GM19452 (cell line): ENCODE data around the gene OXER1.
A peak's percentile ranks its signal among the peaks of the same experiment; 100 is the strongest.
"Not testable (repeated sequence)": the region's sequence is repeated elsewhere in the genome, so short reads cannot be mapped to it uniquely, and the experiment has no call there.

Source experiments
- ATAC-seq: cut with Tn5 transposase; IDR thresholded peaks from one replicate; pipeline ENCODE4 v1.9.1; 2021; ENCODE audit not compliant: unreplicated experiment

Gene OXER1

DNA sequence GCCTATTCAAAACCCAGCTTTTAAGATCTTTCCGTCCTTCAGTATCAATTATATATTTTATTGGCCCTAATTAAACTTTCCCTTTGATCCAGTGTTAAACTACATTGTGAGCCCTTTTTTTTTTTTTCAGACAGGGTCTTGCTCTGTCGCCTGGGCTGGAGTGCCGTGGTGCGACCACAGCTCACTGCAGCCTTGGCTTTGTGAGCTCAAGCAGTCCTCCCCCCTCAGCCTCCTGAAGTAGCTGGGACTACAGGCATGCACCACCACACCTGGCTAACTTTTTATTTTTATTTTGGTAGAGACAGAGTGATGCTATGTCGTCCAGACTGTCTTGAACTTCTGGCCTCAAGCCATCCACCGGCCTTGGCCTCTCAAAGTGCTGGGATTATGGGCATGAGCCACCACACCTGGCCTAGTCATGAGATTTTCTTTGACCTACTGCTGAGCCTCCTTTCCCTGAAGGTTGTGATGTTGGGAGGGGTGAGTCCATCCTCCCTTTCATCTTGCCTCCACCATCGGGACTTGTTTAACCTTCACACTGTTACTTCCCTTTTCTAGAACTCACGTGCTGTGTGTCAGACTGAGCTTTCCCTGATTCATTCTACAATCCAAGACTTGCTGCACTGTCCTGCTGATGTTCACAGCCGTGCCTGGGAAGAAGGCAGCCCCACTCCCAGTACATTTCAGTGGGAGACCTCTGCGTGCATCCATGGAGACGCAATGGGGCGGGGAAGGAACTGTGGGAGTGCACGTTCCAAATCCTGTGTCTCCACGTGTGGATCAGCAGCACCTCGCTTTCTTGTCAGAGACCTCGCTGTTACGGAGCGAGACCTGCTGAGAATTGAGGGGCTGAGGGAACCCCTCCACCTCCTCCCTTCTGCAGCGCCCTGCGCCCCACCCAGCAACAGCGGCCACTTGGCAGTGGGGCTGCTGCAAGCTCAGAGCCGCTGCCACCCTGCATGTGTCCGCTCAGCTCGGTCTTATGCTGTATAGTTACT, 10.8 kb downstream of the OXER1 start:
- ATAC-seq: no peak

DNA sequence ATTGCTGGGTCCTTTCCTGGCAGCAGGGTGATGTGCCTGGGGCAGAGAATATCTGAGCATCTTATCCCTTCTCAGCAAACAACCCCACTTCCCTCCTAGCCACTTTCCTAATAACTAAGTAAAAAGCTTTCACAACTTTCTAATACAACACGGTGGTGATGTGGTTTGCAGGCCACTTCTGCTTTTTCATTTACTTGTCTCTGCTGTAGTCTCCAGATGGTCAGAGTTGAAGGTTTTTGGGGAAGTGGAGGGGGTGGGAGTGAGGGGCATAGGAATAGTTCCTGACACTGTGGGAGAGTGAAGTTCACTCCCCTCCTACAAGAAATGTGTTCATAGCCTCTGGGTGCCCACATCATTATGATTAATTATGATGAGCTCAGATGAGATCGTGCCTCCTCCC, 11.6 kb downstream of the OXER1 start:
- peak; percentile 54 for ATAC-seq

- ATAC-seq: no peak
Measured at GRCh38 chr2:42748840-42749239, 15.1 kb downstream of the OXER1 start.

DNA sequence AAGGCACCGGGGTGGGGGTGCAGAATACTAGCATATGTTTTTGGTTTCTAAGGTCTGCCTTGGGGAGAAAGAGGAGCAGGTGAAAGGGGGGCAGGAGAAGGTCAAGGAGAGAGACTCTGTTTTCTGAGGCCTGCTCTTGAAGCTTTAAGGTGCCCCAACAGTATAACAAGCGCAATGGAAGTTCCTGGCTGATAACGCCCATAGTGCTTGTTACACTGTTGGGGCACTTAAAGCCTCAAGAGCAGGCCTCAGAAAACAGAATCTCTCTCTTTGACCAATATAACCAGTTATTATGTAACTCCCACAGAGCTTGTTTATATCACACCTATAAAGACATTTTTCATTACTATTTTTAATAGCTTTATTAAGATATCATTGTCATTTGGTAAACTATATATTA, 16.5 kb downstream of the OXER1 start:
- no peak for ATAC-seq

GRCh38 chr2:42744545-42745082, 19.3 kb downstream of the OXER1 start:
- no peak for ATAC-seq

- ATAC-seq: no peak
Measured at GRCh38 chr2:42743659-42743990, 20.3 kb downstream of the OXER1 start.

GRCh38 chr2:42742740-42743658, 20.9 kb downstream of the OXER1 start:
- no peak for ATAC-seq

DNA sequence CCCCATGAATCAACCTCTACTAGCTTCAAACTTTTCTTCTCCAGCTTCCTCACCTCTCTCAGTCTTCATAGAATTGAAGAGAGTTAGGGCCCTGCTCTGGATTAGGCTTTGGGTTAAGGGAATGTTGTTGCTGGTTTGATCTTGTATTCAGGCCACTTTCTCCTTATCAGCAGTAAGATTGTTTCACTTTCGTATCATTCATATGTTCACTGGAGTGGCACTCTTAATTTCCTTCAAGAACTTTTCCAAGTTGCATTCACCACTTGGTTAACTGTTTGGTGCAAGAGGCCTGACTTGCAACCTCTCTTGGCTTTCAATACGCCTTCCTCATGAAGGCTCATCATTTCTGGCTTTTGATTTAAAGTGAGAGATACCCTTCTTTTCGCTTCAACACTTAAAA, 22.8 kb downstream of the OXER1 start:
- no peak for ATAC-seq

- ATAC-seq: no peak
Measured at GRCh38 chr2:42736598-42737322, 27.2 kb downstream of the OXER1 start.

GRCh38 chr2:42733852-42734251, 30.1 kb downstream of the OXER1 start:
- no peak for ATAC-seq

- not testable (repeated sequence) for ATAC-seq
Measured at GRCh38 chr2:42731316-42731715, 32.6 kb downstream of the OXER1 start.

DNA sequence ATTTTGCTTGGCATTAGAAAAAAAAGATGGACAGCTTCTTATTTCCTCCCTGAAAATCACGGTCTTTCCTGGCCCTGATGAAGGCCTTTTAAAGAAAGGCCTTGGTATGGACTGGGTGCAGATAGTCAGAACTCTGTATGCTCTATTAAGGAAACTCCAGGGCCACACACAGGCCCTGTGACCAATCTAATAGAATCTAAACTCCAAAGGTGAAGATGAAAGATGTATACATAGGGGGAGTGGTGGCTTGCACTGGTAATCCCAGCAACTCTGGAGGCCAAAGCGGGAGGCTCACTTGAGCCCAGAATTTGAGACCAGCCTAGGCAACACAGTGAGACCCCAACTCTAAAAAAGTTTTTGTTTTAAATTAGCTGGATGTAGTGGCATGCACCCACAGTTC, 37.3 kb downstream of the OXER1 start:
- no peak for ATAC-seq

DNA sequence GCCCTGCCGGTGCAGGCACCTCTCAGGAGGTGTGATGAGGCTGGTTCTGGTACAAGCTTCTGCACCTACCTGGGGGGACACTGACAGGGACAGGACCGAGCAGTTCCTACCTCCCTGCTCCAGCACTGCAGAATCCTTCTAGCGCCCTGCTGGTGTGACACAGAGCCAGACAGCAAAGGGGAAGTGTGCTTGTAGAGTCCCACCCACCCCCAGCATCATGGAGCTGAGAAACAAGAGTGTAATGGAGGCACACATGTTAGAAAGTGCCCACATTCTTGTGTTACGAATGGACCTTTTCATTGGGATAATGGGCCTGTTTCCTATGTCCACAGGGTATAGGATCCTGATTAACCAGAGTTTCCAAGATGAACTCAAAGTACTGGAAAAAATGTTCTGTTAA, 38.3 kb downstream of the OXER1 start:
- ATAC-seq: no peak

DNA sequence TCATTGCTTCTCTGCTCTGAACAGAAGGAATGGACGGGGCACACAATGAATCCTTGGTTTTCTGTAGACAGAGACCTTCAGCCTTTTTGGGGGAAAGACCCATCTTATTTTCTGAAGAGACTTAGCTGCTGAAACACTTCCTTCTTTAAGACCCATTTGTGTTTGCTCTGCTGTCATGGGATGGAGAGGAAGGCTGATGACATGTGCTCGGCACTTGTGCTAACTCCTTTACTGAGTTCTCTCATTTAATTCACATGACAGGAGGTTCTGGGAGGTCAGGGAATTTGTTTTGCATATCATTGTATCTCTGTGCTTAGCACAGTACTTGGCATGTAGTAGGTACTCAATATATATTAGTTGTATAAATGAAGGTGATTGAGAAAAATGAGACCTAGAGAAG, 39.0 kb downstream of the OXER1 start:
- ATAC-seq: no peak

GRCh38 chr2:42723465-42723864, 40.5 kb downstream of the OXER1 start:
- ATAC-seq: no peak

- ATAC-seq: peak; percentile 97
Measured at GRCh38 chr2:42722320-42723190, 41.4 kb downstream of the OXER1 start.

GRCh38 chr2:42721898-42722297, 42.0 kb downstream of the OXER1 start:
- no peak for ATAC-seq

DNA sequence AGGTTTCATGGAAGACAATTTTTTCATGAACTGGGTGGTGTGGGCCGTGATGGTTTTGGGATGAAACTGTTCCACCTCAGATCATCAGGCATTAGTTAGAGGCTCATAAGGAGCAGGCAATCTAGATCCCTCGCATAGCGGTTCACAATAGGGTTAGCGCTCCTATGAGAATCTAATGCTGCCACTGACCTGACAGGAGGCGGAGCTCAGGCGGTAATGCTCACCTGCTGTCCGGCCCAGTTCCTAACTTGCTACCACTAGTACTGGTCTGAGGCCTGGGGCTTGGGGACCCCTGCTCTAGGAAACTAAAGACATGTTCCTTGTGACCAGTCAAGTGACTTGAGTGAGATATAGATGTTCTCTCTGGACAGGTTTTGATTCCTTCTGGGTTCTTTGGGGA, 49.2 kb downstream of the OXER1 start:
- ATAC-seq: no peak

DNA sequence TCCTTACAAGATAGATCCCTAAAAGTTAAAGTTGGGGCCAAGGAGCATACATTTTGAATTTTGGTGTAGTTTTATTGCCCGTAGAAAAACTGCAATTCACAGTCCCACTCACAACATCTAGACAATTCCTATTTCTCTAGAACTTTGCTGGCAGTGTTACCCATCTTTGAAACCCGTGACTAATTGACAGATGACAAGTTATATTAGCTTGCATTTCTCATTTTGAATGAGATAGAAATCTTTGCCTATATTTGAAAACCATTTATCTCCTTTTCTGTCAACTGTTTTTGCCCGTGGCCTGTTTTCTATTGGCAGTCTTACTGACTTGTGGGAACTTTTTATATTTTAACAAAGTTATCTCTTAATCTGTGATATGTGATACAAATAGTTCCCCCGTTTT, 50.0 kb downstream of the OXER1 start:
- no peak for ATAC-seq

- no peak for ATAC-seq
Measured at GRCh38 chr2:42712934-42713333, 51.0 kb downstream of the OXER1 start.
